GM13976 (cell line): ENCODE measurements around the gene ZNF469.

Experiments used
- DNase-seq: peaks from one replicate; pipeline ENCODE4 v3.0.0; 2012; ENCODE audit warnings: low spot score
- in situ Hi-C: fragments of 300-500 bp; cut with MboI; formaldehyde crosslinking; loops from one replicate; pipeline ENCODE4 v1.12.0; 2022; ENCODE audit warnings: low sequenced_read_pairs, mixed read lengths, inconsistent platforms; ENCODE audit not compliant: unreplicated experiment
- TF ChIP-seq, protein P1 (sequence below): IDR thresholded peaks from 2 replicates; pipeline ENCODE4 v1.5.1; 2012; ENCODE audit warnings: borderline replicate concordance, mild to moderate bottlenecking; ENCODE audit not compliant: insufficient read depth; ENCODE audit errors: extremely low read depth, missing control alignments, control extremely low read depth

The ZNF469 gene

DNA sequence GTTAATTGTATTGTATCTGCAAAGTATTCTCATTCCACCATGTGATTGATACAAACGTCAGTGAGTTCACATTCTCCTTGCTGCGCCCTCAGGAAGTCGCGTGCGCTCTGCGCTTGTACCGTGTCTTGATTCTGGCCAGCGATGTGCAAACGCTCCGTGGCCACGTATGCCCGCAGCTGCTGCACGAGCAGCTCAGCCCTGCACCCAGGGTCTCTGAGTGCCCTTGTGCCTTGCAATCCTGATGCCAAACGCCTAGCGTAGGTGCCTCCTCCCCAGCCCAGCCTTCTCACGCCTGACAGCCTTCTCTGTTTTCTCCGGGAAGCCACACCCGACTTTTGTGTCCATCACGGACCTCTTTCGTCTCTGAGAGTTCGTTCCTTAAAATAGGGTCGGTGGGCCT lies 9.4 kb downstream of the ZNF469 start:
- TF ChIP-seq, protein P1, sequence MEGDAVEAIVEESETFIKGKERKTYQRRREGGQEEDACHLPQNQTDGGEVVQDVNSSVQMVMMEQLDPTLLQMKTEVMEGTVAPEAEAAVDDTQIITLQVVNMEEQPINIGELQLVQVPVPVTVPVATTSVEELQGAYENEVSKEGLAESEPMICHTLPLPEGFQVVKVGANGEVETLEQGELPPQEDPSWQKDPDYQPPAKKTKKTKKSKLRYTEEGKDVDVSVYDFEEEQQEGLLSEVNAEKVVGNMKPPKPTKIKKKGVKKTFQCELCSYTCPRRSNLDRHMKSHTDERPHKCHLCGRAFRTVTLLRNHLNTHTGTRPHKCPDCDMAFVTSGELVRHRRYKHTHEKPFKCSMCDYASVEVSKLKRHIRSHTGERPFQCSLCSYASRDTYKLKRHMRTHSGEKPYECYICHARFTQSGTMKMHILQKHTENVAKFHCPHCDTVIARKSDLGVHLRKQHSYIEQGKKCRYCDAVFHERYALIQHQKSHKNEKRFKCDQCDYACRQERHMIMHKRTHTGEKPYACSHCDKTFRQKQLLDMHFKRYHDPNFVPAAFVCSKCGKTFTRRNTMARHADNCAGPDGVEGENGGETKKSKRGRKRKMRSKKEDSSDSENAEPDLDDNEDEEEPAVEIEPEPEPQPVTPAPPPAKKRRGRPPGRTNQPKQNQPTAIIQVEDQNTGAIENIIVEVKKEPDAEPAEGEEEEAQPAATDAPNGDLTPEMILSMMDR: no peak
- no peak for DNase-seq
- in situ Hi-C loops: no loop called here

DNA sequence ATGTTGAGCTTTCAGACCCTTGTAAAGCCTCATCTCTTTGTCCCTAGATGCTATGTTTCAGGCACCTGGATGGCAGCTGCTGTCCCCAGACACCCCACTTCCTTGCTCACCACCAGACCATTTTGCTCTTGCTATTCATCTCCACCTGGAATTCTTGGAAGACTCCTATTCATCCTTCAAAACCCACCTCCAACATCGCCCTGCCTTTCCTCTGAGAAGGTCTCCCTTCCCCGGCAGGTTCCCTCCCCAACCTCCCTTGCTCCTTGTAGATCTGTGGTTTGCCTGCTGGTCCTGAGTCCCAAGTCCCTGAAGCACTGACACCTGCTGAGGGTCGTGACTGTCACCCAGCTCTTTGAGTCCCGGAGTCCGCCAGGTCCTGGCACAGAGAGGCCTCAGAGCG lies 9.9 kb downstream of the ZNF469 start:
- in situ Hi-C loops: no loop called here
- DNase-seq: no peak
- TF ChIP-seq, protein P1: no peak

DNA sequence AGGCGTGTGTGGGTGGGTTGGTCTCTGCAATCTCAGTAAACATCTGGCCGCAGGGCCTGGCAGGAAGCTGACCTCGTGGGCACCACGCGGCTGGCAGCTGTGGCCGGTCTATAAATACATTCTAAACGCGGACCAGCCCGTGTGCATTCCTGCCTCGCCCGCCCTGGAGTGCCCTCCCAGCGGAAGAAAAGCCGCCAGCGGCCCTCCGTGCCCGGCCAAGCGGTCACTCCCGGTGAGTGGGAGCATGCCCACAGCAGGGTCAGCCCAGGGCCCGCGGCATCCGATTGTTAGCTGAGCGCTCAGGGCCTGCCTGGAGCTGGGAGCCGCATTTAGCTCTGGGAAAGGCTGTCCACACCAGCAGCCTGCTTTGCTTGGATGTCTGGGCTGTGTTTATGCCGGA lies 10.3 kb downstream of the ZNF469 start:
- no peak for DNase-seq
- in situ Hi-C loops: no loop called here
- TF ChIP-seq, protein P1: no peak

DNA sequence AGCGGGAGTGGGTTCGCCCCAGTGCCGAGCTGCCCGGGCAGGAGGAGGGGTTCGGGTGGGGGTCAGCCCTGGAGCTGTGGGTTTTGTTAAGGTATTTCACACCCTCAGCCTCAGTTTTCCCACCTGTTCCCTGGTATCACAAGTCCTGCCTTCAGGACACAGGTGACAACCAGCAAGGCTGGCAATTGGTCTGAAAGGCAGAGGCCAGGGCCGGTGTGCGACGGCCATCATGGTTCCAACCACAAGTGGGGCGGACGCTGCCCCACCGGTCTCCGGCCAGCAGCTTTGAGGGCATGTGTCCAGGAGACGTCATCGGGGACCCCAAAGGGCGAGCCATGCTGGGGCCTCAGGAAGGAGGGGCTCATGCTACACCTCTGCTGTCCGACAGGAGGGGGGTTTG lies 10.8 kb downstream of the ZNF469 start:
- TF ChIP-seq, protein P1: no peak
- no peak for DNase-seq
- in situ Hi-C loops: no loop called here

DNA sequence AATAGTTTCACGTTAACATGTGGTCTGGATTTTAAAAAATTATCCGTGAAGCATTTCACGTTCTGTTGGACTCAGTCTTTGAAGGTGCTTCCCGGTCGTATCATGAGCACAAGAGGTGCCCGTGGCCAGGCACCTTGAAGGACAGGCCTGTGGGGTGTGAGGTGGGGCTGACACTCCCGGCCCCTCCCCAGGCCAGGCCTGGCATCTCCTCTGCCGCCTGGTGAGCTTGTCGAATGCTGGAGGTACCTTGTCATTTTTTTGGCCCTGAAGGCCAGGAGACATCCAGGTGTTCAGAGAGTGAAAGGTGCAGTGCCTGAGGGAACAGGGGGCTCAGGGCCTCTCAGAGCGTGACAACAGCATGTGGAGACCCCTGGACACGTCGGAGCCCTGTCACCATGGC lies 11.7 kb downstream of the ZNF469 start:
- DNase-seq: no peak
- in situ Hi-C loops: no loop called here

DNA sequence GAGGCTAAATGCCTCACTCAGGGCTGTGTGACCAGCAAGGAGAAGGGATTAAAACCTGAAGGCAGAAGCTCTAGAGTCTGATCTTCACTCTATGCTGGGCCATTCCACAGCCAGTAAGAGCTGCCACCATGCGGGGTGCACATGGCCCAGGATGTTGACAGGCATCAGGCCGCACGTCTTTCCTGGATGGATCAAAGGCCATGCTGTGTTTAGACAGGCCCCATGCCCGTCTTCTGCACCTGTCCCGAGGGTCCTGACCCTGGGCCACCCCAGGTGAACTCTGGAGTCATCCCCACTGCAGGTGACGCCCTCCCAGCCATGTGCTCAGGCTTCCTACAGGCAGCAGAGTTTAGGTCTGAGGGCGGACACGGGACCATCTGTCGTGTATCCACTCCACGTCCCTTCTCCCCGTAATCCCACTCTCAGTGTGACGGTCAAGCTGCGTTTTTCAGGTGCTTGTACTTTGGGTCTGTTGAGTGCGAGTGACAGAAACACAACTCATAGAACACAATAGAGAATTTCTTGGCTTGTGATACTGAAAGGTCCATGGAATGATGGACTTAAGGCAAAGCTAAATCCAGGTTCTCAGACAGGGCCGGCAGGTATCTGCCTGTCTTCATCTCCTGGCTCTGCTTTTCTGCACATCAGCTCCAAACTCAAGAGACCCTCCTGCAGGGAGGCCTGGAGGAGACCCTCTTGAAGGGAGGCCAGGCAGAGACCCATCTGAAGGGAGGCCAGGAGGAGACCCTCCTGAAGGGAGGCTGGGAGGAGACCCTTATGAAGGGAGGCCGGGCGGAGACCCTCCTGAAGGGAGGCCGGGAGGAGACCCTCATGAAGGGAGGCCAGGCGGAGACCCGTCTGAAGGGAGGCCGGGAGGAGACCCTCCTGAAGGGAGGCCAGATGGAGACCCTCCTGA lies 13.2 kb downstream of the ZNF469 start:
- in situ Hi-C loops: no loop called here
- DNase-seq: no peak
- TF ChIP-seq, protein P1: no peak

More for the DNA sequence above, 11.7 kb downstream of the ZNF469 start:
- TF ChIP-seq, protein P1: no peak
